Hematopoietic multipotent progenitor cell treated with erythropoietin and hydrocortisone succinate and interleukin-3 and kit ligand, for 8 days (in vitro differentiated cells): ENCODE results near the gene ERFL.

Experiments
- DNase-seq: peaks from one replicate; pipeline ENCODE4 v3.0.0-alpha.2; 2015

The ERFL gene

DNA sequence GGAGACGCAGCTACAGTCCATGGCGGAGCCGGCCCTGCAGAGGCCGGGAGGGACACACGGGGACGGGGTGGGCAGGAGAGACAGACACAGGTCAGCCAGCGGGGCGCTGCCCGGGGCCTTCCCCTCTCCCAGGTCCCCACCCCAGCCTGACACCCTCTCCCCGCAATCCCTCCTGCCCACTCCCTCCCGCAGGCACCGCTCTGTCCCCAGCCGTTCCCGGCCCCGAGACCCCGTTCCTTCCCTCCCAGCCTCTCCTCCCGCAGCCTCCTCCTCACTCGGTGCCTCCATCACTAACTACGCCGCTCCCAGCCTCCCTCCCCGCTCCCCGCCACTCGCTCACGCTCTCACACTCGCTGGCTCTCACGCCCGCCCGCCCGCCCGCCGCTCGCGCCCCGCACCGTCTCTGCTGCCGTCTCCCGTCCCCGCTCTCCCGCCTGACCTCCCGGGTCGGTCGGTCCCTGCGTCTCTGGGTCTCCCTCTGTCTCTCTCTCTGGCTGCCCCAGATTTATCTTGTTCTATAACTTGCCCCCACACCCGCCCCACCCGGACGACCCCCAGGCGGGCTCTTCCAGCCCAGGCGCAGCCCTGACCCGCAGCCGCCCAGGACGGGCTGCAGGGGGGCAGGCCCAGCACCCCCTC is 15.2 kb downstream of the ERFL start:
- DNase-seq, result no peak

DNA sequence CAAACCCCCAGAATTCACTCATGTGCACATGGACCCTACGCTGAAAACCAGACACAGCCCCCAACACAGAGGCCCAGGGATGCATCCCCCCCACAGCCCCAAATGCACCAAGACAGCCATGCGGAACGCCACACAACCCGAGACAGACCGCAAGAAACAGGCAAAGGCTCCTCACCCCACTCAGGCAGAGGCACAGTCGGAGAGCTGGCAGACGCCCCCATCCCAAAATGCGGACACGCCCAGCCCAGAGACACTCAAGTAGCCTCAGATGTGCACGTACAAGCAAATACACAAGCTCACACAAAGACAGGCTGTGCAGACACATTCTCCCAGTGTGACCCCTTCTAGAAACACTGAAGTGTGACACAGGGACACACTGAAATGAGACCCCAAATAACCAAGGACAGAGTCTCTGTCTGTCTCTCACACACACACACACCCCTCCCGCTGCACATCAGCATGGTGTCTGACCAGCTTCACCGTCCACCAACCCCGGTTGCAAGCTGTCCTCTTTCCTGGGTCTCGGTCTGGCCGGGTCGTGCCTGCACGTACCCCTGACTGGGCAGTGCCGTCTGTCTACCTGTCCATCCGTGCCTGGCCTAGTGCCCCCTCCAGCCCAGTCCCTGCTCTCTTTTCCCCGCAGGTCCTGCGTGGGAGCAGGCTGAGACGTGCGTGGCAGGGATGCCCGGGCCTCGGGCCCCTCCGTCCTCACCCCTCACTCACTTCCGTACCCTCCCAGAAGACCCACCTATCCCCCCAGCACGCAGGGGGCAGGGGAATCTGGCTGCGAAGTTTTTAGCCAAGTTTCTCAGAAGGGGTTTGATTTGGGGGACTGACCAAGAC is 16.1 kb downstream of the ERFL start:
- no peak for DNase-seq

DNA sequence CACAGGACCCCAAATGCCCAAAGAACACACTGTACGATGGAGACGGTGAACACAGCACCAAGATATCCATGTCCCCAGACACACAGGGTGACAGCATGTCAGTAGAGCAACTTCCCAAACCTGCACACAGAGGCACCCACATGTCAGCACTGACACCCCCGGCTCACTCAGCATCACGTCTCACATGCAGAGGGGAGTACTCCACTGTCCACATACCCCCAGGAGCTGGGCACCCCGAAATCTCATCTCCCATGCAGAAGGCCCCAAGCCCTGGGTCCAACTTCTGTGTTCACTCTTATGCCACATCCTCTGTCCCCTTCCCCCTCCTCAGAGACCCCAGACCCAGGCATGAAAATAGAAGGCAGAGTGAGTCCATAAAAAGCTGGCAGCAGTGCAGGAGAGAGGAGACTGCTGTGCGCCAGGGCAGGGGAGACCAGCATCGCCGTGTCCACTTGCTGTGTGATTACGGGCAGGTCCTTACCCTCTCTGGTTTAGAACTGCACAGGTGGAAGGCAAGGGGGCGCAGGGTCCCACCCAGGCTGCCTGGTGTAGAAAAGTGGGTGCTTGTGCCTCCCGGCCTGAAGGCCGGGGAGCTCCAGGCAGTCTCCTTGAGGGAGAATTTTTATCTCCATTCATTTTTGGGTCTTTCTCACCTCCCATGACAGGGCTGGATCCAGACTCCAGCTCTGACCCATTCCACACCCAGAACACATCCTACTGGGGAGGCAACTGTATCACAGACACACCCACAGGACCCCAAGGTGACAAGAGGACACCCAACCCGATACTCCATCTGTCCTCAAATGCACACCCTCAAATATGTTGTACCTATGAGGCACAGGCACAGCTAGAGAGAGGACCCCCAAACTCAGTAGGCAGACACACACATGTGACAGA is 17.0 kb downstream of the ERFL start:
- no peak for DNase-seq

DNA sequence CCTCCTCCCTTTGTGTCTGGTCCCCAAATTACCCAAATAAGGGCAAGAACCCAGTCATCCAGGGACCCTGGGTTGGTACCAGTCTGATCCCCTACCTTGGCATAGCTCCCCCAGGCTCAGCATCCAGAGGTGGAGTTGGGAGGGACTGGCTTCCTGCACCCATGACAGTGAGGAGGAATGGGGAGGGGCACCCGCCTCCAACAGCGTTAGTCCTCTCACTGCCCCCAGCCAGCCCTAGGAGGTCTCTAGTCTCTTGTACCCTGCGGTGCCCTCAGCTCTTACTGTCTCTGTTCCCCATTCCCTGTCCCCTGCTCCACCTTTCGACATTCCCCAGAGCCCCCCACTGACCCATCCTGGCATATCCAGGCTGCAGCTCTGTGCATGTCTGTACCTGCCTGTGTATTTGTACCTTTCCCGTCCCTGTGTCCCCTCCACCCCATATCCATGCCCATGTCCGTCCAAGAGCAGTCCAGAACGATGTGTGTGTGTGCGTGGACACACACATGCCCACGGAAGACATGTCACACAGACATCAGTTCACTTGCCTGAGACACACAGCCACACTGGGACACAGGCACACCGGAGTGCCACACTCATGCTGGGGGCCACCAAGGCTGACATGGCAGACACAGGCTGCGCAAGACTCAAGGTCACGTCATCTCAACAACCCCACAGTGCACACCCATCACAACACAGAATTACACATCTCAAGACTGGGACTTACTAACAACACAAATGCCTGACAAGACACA is 17.8 kb downstream of the ERFL start:
- DNase-seq, result no peak

DNA sequence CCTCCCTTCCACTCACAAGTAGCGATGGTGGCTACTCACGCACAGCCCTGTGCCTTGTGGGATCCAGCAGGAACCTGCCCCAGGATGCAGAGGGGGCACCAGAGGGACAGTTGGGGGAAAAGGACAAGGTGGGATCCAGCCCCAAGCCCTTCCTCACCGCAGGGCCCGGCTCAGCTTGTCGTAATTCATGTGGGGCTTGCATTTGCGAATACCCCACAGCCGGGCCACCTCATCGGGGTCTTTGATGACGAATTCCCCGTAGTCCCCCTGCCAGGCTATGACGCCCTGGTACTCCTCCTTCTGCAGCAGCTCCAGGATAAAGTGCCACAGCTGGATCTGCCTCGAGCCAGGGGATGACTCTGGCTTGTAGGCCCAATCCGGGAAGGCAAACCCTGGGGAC is 18.5 kb downstream of the ERFL start:
- no peak for DNase-seq

DNA sequence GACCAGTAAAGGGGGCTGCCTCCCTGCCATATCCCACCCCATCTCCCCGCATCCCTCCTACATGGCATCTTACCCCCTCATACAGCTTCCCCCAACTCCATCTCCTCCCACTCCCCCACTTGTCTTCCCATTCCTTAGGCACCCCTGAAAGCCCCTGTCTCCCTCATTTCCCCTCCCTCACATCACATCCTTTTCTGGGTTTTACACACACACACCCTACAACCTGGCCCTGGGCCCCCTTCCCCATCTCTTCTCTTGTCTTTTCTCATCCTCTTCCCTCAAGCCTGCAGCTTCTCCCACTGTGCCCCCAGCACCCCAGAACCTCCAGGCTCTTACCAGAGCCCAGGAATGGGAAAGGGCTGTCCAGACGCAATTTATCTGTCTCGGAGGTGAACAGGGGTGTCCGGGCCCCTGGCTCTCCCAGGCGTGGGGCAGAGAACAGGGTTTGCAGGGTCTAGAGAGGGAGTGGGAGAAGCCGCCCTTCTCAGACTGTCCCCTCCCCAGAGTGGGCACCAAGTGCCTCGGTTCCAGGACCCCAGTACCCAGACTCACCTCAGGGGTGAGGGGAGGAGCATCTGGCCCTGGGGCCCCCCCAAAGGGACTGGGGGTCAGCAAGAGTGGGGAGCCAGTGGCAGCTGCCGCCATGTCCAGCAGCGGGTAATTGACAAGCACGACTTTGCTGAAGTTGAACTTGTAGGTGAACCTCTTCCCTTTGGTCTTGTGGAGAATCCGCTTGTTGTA is 19.4 kb downstream of the ERFL start:
- DNase-seq, result no peak

DNA sequence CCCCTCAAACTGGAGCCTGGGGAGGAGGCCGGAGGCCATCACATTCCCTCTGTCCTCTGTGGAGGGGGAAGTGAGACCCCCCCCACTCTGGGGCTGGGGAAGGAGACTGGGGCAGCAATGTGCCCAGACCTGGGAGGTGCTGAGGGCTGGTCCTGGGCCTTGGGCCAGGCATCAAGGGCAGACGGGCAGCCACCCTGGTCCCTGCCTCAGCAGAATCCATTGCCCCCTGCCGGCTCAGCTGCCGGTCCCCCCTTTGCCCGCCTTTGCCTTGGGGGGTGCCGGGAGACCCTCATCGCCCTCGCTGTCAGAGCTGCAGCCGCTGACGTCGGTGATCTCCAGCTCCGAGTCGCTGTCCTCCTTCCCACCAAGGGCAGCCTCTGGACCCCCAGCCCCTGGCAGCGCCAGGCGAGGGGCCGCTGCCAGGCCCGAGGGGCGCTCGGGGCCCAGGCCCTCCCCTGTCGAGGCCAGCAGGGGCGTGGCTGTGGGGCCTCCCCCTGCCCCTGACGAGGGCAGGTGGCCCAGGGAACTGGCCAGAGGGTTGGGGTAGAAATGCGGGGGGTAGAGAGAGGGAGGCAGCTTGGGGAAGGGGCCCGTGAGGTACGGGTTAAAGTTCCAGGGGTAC is 20.1 kb downstream of the ERFL start:
- no peak for DNase-seq

DNA sequence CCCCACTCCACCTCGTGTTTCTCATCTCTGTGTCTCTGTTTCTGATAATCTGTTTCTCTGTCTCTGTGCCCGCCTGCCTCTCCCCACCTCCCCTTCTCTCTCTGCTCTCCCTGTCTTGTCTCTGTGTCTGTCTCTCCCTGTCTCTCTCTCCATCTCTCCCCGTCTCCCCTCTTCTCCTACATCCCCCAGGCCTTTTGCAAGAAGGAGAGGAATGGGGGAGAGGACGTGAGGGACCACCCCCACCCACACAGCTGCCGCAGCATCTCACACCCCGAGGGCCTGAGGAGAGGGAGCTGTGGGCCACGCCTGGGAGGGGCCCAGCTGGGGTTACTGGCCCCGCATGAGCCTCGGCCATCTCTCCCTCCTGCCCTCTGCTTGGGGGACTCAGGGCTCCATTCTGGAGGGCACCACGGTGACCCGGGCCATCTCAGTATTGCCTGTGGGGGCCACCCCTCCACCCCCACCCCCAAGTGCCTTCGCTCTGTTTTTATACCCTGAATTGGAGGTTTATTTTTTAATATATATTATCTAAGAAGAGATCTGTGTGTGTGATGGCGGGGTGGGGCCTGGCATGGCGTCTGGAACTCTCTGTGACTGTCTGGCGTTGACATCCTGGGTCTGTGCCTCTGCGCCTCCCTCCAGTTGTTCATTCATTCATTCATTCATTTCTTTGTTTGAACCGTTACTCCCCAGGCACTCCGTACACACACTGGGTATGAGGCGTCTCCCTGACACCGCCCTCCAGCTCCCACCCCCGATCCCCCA is 21.2 kb downstream of the ERFL start:
- DNase-seq, result no peak

DNA sequence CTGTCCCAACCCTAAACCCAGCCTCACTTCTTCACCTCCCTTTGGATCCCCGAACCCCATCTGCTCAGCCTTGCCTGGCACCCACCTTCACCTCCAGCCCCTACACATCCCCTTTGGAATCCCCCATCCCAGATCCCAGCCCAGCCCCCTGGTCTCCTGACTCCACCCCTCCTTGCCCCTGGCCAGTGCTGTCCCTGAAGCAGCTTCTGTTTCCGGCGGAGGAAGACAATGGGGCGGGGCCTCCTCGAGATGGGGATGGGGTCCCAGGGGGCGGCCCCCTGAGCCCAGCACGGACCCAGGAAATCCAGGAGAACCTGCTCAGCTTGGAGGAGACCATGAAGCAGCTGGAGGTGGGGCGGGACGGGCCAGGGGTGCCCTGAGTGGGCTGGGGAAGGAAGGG is 22.0 kb downstream of the ERFL start:
- no peak for DNase-seq

DNA sequence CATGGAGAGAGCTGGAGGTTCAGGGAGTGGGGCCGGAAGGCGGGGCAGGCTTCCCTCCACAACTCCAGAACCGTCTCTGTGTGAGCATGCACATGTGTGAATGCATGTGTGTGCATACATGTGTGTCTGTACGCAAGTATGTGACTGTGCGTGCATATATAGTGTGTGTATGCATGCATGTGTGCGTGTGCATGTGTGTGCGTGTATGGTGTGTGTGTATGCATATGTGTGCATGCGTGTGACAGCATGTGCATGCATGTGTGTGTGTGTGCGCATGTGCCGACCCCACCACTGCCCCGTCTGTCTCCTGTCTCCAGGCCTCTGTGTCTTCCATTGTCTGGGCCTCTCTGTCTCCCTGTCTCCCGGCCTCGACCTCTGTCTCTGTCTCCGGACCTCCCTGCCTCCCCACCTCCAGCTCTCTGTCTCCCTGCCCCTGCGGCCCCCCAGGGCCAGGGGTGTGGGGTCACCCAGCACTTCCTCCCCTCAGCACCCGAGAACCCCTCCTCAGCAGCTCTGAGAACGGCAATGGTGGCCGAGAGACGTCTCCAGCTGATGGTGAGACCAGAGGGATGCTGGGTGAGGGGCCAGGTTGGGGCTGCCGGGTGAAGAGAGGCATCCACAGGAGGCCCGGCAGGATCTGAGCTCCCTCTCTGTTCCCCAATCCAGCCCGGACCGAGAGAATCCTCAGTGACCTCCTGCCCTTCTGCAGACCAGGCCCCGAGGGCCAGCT is 22.8 kb downstream of the ERFL start:
- DNase-seq, result no peak

DNA sequence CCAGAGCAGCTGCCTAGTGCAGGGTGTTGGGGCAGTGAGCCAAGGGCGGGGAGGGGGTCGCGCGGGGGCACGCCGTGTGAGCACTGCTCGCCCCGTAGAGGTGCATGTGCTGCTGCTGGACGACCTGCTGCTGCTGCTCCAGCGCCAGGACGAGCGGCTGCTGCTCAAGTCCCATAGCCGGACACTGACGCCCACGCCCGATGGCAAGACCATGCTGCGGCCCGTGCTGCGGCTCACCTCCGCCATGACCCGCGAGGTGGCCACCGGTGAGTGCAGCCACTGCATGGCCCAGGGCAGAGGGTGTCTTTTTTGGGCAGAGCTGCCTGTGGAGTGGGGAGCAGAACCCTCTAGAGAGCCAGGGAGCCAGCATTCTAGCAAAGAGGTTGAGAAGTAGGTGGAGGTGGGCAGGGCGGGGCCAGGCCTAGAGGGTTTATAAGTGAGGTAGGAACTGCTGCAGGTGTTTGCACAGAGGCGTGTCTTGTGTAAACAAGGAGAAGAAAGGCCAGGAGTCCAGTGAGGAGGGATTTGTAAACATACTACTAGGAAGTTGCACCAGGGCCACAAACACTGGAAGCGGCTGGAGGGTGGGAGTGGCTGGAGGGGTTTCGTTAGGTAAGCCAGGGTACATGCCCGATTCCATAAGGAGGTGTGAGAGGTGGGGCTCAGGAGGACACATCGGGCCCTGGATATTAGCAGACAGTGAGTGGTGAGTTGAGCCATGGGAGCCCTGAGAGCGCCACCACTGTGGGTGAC is 24.0 kb downstream of the ERFL start:
- DNase-seq, result no peak

DNA sequence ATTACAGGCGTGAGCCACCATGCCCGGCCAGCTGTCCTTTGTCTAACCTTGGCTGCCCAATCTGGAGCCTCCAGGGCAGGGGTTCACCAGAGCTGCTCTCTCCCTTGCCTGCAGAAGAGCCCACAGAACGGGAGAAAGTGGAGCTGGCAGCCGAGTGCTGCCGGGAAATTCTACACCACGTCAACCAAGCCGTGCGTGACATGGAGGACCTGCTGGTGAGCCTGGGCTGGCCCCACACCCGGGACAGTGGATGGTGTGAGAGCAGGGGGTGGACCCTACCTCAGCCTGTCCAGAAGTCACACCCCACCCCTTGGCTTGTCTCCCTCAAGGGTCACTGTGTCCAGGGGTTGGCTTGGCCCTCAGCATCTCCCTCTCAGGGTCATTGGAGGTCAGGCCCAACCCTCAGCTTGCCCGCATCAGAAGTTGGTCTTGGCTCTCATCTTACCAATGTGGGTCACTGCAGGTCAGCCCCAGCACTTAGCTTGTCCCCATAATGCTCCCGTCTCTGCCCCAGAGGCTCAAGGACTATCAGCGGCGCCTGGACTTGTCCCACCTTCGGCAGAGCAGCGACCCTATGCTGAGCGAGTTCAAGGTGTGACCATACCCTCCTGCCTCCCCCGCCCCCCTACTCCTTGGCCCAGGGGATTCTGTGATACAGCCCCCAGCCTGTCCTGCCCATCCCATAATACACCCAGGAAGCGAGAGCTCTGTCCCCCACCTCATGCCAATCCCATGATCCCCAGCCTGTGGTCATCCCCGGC is 24.9 kb downstream of the ERFL start:
- no peak for DNase-seq

DNA sequence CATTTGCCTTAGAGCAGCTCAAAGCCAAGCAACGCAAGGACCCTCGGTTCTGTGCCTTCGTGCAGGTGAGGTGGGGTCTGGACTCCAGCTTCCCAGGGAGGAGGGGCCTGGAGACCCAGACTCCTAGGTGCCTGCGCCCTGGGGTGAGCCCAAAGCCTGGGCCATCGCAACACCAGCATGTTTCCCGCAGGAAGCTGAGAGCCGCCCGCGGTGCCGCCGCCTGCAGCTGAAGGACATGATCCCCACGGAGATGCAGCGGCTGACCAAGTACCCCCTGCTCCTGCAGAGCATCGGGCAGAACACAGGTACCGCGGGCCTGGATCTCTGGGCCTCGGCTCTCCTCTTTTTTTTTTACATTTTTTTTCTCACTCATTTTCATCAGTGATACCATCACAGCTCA is 25.7 kb downstream of the ERFL start:
- DNase-seq, result no peak

DNA sequence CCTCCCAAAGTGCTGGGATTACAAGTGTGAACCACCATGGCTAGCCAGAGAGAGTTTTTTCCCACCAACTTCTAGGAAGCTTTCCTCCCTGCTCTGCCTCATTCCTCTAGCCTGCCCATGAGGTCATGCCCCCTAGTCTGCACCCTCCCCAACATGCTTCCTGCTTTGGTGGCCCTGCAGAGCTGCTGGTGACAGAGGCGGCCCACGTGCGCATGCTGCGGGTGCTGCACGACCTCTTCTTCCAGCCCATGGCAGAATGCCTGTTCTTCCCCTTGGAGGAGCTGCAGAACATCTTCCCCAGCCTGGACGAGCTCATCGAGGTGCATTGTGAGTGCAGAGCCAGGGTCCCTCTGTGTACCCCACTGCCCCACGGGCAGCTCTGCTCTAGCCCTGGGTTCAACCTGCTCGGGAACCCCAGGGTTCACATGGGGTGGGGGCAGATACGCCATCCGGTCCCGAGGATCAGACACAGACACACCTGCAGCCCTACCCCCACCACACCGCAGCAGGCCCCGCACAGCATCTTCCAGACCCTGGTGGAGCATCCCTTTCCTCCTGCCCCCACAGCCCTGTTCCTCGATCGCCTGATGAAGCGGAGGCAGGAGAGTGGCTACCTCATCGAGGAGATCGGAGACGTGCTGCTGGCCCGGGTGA is 26.4 kb downstream of the ERFL start:
- no peak for DNase-seq

DNA sequence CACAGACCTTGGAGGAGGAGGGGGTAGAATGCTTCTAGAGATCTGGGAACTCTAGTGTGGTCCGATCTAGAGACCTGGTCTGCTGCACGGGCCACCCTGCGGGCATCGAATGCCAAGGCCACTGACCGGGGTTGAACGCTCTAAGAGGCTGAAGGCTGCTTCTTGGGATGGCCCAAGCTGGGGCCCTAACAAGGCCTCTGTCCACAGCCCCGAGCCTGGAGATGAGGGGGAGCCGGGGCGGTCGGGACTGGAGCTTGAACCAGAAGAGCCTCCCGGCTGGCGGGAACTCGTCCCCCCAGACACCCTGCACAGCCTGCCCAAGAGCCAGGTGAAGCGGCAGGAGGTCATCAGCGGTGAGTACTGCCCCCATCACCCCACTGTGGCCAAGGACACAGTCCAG is 30.0 kb downstream of the ERFL start:
- DNase-seq, result no peak

DNA sequence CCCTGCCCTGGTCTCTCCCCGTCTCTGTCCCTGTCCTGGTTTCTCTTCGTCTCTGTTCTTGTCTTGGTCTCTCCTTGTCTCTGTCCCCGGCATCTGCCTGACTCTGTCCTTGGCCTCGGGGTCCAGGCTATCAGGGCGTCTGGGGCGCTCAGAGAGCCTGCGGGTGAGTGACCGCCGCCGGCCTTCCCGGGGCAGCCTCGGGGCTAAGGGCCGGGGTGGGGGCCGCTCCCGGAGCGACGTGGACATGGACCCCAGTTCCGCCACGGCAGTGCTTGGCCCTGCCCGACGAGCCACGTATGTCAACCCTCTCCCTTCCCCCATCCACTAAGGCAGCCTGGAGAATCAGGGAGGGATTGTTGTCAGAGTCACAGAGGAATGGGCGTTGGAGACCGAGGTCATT is 30.4 kb downstream of the ERFL start:
- DNase-seq, result no peak

DNA sequence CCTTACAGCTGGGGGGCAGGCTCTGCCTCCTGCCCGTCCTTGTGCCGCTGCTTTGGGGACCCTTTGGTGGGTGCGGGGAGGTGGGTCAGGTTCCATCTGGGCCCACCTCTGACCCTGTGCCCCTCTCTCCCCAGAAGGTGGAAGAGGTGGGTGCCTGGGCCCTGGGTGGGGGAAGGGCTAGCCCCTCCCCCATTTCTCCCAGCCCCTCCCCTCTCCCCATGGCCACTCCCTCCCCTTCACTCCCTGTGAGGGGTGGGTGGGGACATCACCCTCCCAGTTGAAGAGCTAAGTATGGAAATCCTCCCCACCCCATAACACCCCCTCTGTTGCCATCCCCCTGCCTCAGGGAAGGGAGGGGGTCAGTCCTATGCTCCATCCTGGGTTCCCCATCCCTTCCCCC is 31.1 kb downstream of the ERFL start:
- no peak for DNase-seq

DNA sequence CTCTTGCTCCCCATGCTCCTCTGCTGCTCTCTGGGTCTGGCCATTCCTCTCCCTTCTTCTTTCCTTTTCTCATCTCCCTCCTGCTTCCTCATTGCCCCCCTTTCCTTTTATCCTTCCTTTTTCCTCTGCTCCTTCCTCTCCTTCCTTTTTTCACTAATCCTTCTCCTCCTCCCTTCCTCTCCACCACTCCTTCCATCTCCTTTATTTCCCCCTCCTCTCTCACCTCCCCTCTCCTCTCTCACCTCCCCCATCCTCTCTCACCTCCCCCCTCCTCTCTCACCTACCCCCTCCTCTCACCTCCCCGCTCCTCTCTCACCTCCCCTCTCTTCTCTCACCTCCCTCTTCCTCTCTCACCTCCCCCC is 31.7 kb downstream of the ERFL start:
- DNase-seq, result no peak
